NAMALWA (cell line): Measurements from ENCODE around the gene P2RY11.

ENCODE experiments used
- DNase-seq: peaks from one replicate; pipeline ENCODE4 v3.0.0-alpha.2; 2015; ENCODE audit warnings: low spot score

The P2RY11 gene

GRCh38 chr19:10111405-10111811 is at the start of gene P2RY11:
Gene P2RY11 (plus strand): TSS chr19:10111693. CDS start chr19:10111722, 29 bp downstream.
- peak; percentile 42 for DNase-seq

GRCh38 chr19:10061717-10062310 is 49.7 kb upstream of the P2RY11 start:
- DNase-seq = no peak

- DNase-seq = no peak
Observed at GRCh38 chr19:10068205-10068604, 43.3 kb upstream of the P2RY11 start.

- no peak for DNase-seq
Observed at GRCh38 chr19:10069046-10069445, 42.4 kb upstream of the P2RY11 start.

GRCh38 chr19:10070730-10071446 is 40.6 kb upstream of the P2RY11 start:
- DNase-seq = no peak

- DNase-seq = peak; percentile 78
Observed at GRCh38 chr19:10074153-10074552, 37.3 kb upstream of the P2RY11 start.

GRCh38 chr19:10076535-10076934 is 35.0 kb upstream of the P2RY11 start:
- no peak for DNase-seq

- no peak for DNase-seq
Observed at GRCh38 chr19:10078329-10078728, 33.2 kb upstream of the P2RY11 start.

GRCh38 chr19:10079031-10079453 is 32.5 kb upstream of the P2RY11 start:
- DNase-seq = no peak

GRCh38 chr19:10083911-10084310 is 27.6 kb upstream of the P2RY11 start:
- no peak for DNase-seq

- DNase-seq = no peak
Observed at GRCh38 chr19:10084803-10085202, 26.7 kb upstream of the P2RY11 start.

- peak; percentile 84 for DNase-seq
Observed at GRCh38 chr19:10085641-10086590, 25.6 kb upstream of the P2RY11 start, which contains the start of gene SHFL. Gene SHFL (plus strand): TSS chr19:10086317. CDS start chr19:10086428, 111 bp downstream.

GRCh38 chr19:10086591-10087192 is 24.8 kb upstream of the P2RY11 start:
- no peak for DNase-seq

GRCh38 chr19:10087296-10088061 is 24.0 kb upstream of the P2RY11 start:
- no peak for DNase-seq

GRCh38 chr19:10088949-10089554 is 22.4 kb upstream of the P2RY11 start:
- DNase-seq = no peak

- no peak for DNase-seq
Observed at GRCh38 chr19:10089801-10090375, 21.6 kb upstream of the P2RY11 start.

- DNase-seq = no peak
Observed at GRCh38 chr19:10091370-10091687, 20.2 kb upstream of the P2RY11 start.

GRCh38 chr19:10091895-10092641 is 19.4 kb upstream of the P2RY11 start:
- DNase-seq = peak; percentile 53

GRCh38 chr19:10092648-10093294 is 18.7 kb upstream of the P2RY11 start:
- peak; percentile 8 for DNase-seq
